ENCODE data around the gene ALDH1A3.

ALDH1A3 gene

GRCh38 chr15:100926971-100927756, 47.5 kb downstream of the ALDH1A3 start:
- no peak for DNase-seq

DNA sequence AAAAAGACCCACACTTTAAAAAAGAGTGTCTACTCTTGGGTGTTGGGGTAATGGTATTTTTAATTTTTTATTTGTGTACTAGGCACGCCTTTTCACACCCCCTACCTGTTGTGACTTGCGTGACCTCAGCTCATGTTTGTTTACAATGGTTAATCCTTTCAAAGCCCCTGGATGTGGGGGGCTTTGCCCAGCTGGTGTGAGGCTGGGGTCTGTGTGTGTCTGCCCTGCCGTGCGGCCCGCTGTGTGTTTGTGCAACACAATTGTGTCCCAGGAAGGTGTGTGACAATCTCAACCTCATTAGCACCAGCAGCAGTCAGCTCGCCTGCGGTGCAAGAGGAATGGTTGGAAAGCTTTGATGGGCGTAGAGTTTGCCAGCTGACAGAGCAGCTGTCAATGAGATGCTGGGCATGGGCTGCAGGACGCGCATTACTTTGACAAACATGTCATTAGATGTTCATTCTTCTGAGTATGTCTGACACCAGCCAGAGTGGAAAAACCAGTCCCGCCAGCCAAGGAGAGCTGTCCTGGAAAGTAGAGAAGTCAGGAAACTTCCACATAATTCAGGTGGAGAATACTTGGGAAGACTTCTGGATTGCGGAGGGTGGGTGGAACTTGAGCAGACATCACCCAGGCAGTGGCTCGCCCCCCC, 49.1 kb downstream of the ALDH1A3 start:
- no peak for DNase-seq

GRCh38 chr15:100929641-100930042, 50.0 kb downstream of the ALDH1A3 start:
- DNase-seq: no peak

DNA sequence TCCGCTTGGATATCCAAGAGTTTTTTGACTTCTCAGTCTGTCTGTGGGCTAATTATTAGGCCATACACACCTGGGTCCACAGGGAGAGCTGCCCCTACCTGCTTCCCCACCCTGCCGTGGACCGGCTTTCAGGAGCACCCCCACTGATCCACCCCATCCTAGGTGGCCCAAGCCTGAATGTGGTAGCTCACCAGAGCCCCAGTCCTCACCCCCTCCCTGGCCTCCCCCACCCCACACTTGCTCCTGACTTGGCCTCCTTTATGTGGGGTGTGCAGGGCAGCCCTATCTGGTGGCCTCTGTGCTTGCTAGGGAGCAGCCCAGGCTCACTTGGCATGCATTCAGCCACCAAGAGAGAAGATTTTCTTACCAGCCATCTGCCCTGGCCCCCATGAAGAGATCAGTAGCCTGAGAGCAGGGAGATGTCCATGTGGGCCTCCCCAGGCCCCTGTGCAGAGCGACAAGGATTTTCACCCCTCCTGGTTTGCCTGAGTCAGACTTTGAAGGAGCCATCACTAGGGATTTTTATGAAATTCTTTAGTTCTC, 50.7 kb downstream of the ALDH1A3 start:
- no peak for DNase-seq

- DNase-seq: no peak
Measured at GRCh38 chr15:100931143-100931890, 51.7 kb downstream of the ALDH1A3 start.

- DNase-seq: no peak
Measured at GRCh38 chr15:100932676-100933348, 53.2 kb downstream of the ALDH1A3 start.

GRCh38 chr15:100934166-100934565, 54.5 kb downstream of the ALDH1A3 start:
- DNase-seq: no peak

DNA sequence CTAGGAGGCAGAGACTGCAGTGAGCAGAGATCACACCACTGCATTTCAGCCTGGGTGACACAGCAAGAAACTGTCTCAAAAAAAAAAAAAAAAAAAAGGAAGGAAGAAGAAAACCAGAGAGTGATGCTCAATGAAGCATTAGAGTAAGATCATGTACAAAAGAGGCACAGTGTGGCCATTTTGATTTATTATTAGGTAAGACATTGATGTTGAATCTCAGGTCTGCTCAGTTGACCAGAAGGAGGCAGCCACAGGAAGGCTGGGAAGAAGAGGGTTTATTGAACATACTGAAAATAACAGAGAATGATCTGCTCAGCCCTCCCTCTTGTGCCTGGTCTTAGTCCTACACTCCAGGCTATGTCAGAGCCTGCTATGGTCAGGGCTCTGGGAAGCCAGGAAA, 55.1 kb downstream of the ALDH1A3 start:
- DNase-seq: peak in 1 of 3 donors; percentile 35

DNA sequence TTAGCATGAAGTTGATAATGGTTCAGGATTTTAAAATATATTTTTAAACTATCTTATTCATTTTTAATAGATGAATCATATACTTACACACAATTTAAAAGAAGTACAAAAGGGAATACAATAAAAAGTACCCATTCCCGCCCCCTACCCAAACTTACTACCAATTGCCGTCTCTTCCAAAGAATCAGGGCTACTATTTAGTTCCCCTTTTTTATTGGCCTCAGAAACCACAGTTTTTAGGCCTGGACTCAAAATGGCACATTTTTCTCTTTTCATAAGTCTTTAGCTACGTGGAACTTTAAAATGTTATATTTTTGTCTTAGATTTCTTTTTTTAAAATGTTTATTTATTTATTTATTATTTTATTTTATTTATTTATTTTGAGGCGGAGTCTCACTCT, 57.5 kb downstream of the ALDH1A3 start:
- no peak for DNase-seq

DNA sequence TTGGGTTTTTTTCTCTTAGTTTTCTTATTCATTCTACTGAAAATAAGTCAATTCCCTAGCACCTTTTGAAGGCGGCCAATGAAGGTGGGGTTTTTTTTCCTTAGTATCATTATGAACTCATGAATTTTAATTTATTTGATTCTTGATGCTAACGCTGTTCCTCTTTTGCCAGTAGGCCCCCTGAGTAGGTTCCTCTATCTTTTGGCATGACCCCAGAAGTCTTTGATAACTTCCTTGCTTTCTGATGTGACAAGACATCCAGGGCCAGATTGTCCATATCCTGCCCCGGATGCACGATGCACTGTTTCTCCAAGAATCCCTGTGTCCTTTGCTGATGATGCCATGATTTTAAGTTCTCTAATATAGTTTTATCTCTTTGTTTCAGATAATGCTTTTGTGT, 60.2 kb downstream of the ALDH1A3 start:
- DNase-seq: peak in 1 of 3 donors; percentile 31

GRCh38 chr15:100940767-100941379, 61.2 kb downstream of the ALDH1A3 start:
- DNase-seq: peak; percentile 77 to 83 (median 83)

GRCh38 chr15:100941536-100941935, 61.9 kb downstream of the ALDH1A3 start:
- DNase-seq: peak; percentile 78 to 85 (median 80)

GRCh38 chr15:100942656-100943425, 63.2 kb downstream of the ALDH1A3 start:
- DNase-seq: no peak

- no peak for DNase-seq
Measured at GRCh38 chr15:100944244-100944895, 64.7 kb downstream of the ALDH1A3 start.

DNA sequence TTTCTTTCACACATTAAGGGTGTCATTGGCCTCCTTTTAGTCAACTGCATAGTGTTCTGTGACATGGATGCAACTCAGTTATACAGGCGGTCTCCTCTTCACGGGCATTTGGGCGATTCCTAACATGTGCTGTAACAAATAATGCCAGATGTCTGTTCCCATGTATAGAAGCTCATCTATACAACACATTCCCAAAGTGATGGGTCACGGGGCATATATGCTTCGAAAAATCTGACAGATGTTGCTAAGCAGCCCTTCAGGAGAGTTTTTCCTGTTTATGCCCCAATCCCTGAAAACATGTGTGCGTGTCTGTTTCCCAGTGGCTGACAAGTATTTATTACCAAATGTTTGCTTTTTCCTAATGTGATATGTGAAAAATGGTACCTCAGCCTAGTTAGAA, 65.4 kb downstream of the ALDH1A3 start:
- no peak for DNase-seq

DNA sequence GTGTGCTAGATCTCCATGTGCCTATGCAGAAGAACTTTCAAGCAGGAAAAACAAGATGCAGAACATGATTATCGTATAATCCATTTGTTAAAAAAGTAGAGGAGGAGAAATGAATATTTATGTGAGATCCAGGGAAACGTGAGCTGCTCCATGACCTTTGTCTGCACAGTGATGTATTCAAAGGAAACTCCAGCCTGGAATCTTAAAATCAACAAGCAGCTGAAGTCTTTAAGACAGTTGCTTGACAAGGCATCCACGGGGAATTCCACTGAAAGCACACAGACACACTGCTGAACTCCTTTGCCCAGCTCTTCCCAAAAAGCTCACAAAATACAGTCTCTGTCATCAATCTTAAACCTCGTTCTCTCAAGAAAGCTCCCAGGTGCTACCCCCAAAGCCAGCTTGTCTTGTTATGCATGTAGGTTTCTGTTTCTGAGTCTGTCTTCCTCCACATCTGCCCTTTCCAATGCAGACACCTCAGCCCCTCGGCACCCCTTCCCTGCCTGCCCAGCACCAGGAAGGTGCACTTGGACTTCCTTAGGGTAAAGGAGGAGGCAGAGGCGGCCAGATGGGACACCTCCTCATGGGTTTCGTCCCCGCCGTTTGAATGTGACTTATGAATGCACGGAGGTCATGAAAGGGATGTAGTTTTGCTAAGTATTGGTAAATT, 68.3 kb downstream of the ALDH1A3 start:
- DNase-seq: no peak

GRCh38 chr15:100948430-100948762, 68.8 kb downstream of the ALDH1A3 start:
- no peak for DNase-seq

DNA sequence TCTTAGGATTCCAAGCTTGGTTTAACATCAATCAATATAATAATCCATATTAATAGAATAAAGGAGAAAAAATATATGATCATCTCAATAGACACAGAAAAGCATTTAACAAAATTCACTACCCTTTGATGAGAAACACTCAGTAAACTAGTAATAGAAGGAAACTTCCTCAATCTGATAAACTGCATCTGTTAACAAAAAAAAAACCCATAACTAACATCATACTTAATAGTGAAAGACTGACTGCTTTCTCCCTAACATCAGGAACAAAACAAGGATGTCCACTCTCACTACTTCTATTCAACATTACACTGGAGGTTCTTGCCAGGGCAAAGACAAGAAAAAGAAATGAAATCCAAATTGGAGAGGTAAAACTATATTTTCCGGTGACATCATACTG, 70.1 kb downstream of the ALDH1A3 start:
- peak in 2 of 3 donors; percentile 45 to 60 for DNase-seq

DNA sequence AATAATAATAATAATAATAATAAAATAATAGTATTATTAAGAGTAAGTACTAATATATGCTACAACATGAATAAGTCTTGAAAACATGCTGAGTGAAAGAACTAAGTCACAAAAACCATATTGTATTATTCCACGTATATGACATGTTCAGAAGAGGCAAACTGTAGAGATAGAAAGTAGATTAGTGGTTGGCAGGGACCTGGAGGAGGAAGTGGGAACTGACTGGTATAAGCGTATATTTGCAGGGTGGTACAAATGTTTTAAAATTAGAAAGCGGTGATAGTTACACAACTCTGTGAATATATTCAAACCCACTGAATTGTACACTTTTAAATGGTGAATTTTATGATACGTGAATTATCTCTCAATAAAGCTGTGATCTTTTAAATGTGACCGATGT, 72.3 kb downstream of the ALDH1A3 start:
- DNase-seq: peak in 2 of 3 donors; percentile 37 to 44

DNA sequence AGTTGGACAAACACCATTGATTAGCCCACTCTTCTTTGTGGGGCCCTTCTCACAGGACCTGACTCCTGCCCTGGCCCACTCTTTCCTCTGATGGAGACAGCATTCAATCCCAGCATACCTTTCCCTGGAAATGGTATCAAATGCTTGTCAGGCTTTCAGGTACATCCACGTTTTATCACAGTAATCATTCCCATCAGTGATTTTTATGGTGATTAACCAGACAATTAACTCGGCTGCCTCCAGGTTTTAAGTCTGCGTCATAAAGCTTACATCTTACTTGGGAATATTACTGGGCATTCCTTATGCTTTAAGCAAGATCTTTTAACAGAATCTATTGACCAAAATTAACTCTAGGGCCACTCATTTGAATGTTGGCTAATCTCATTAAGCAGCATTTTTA, 72.9 kb downstream of the ALDH1A3 start:
- DNase-seq: no peak
